PC-9 (cell line): Measurements from ENCODE around the gene NDUFAF8. TPM values are rescaled to one million over a fixed set of nuclear protein-coding genes. Genes with fewer than 3 reads are reported as not detected.

ENCODE experiments used
- BruUV-seq: library from RNA; stranded (reverse); fragments of 400-500 nt; replicated peaks from 2 replicates; lab custom pipeline; 2021; lab: Mats Ljungman, UMichigan
- CTCF ChIA-PET: fragments of 300-600 bp; sonication (Branson Sonifier 250); formaldehyde crosslinking; loops from one replicate; lab custom pipeline; 2022; ENCODE audit warnings: antibody characterized with exemption; lab: Charles Lee
- POLR2A ChIA-PET: fragments of 300-600 bp; sonication (Branson Sonifier 250); formaldehyde crosslinking; loops from one replicate; lab custom pipeline; 2022; ENCODE audit warnings: antibody characterized with exemption; ENCODE audit not compliant: unreplicated experiment; lab: Charles Lee
- DNase-seq, 2 experiments: peaks; one replicate each; pipeline versions ENCODE4 v3.0.0 to v3.0.0-alpha.2; 2015 to 2022; ENCODE audit warnings: mixed read lengths in 1 of 2
- H2AFZ ChIP-seq: fragments of 200-600 bp; sonication (generic); 2 replicates; pipeline ENCODE4 v1.8.1; 2017; ENCODE audit warnings: antibody characterized with exemption
- H3F3A ChIP-seq: fragments of 200-600 bp; sonication (generic); 2 replicates; pipeline ENCODE4 v1.8.1; 2017; ENCODE audit warnings: antibody characterized with exemption, mild to moderate bottlenecking, low read depth; ENCODE audit not compliant: insufficient read depth
- H3K27ac ChIP-seq: fragments of 200-600 bp; sonication (generic); 2 replicates; pipeline ENCODE4 v1.6.1; 2016; ENCODE audit warnings: mixed run types
- H3K27me3 ChIP-seq: fragments of 200-600 bp; sonication (generic); 2 replicates; pipeline ENCODE4 v1.6.1; 2016; ENCODE audit warnings: low read depth, mixed run types; ENCODE audit not compliant: insufficient read depth
- H3K36me3 ChIP-seq: fragments of 200-600 bp; sonication (generic); 2 replicates; pipeline ENCODE4 v1.6.1; 2016; ENCODE audit warnings: low read depth, mixed run types
- H3K4me1 ChIP-seq: fragments of 200-600 bp; sonication (generic); replicated peaks from 2 replicates; pipeline ENCODE4 v1.6.1; 2016; ENCODE audit warnings: mixed run types; ENCODE audit not compliant: insufficient read depth
- H3K4me2 ChIP-seq: fragments of 200-600 bp; sonication (generic); 2 replicates; pipeline ENCODE4 v1.6.1; 2017; ENCODE audit warnings: mixed run types
- H3K4me3 ChIP-seq: fragments of 200-600 bp; sonication (generic); 2 replicates; pipeline ENCODE4 v1.6.1; 2016; ENCODE audit warnings: mixed run types
- H3K79me2 ChIP-seq: fragments of 200-600 bp; sonication (generic); 2 replicates; pipeline ENCODE4 v1.6.1; 2017; ENCODE audit warnings: low read depth, mixed run types
- H3K9me2 ChIP-seq: fragments of 200-600 bp; sonication (generic); 2 replicates; pipeline ENCODE4 v1.8.1; 2017; ENCODE audit warnings: mild to moderate bottlenecking; ENCODE audit not compliant: insufficient read depth
- H3K9me3 ChIP-seq: fragments of 200-600 bp; sonication (generic); 2 replicates; pipeline ENCODE4 v1.8.1; 2016; ENCODE audit warnings: low read depth; ENCODE audit not compliant: insufficient read depth
- H4K20me1 ChIP-seq: fragments of 200-600 bp; sonication (generic); 2 replicates; pipeline ENCODE4 v1.8.1; 2017; ENCODE audit not compliant: insufficient read depth
- EZH2 ChIP-seq: fragments of 200-600 bp; sonication (generic); IDR thresholded peaks from 2 replicates; pipeline ENCODE4 v1.8.0; 2017; ENCODE audit warnings: antibody characterized with exemption, low read depth
- intact Hi-C: fragments of 100-400 bp; cut with micrococcal nuclease; formaldehyde crosslinking; loops from one replicate; pipeline ENCODE4 v1.10.0; 2022; ENCODE audit not compliant: unreplicated experiment
- total RNA-seq: library from RNA; stranded (reverse); gene quantifications from 2 replicates; pipeline ENCODE4 v1.2.3, GENCODE V29; 2021
- TF ChIP-seq, protein P1 (sequence below): fragments of 200-600 bp; sonication (generic); conservative IDR thresholded peaks from 2 replicates; pipeline ENCODE4 v1.6.1; 2017; ENCODE audit warnings: mixed run types, antibody characterized with exemption, mild to moderate bottlenecking, moderate library complexity

Gene NDUFAF8
- total RNA-seq, 1 experiment from 2014 or later: 53.3 TPM

- H3K9me3 ChIP-seq: no peaks in the 10 kb centered on the region
- H3K4me3 ChIP-seq: no peak overlapping the region
- H3K4me1 ChIP-seq: no peaks in the 10 kb centered on the region
- H2AFZ ChIP-seq: no peak overlapping the region
- no peak overlapping the region for H3K27ac ChIP-seq
- no TSS peak for BruUV-seq
- intact Hi-C loops: loop anchor here (5.0 kb wide), 1 partner anchor 145 kb away; the partner anchor contains the start of gene BAHCC1
- DNase-seq: no peak
- no peaks in the 10 kb centered on the region for H3K27me3 ChIP-seq
- H4K20me1 ChIP-seq: no peaks in the 10 kb centered on the region
- no peaks in the 10 kb centered on the region for H3K9me2 ChIP-seq
- no peaks in the 10 kb centered on the region; the same call in 1 of the 2 replicates for H3F3A ChIP-seq
- ChIA-PET CTCF (no interaction called here), POLR2A (no interaction called here)
- TF ChIP-seq, protein P1, sequence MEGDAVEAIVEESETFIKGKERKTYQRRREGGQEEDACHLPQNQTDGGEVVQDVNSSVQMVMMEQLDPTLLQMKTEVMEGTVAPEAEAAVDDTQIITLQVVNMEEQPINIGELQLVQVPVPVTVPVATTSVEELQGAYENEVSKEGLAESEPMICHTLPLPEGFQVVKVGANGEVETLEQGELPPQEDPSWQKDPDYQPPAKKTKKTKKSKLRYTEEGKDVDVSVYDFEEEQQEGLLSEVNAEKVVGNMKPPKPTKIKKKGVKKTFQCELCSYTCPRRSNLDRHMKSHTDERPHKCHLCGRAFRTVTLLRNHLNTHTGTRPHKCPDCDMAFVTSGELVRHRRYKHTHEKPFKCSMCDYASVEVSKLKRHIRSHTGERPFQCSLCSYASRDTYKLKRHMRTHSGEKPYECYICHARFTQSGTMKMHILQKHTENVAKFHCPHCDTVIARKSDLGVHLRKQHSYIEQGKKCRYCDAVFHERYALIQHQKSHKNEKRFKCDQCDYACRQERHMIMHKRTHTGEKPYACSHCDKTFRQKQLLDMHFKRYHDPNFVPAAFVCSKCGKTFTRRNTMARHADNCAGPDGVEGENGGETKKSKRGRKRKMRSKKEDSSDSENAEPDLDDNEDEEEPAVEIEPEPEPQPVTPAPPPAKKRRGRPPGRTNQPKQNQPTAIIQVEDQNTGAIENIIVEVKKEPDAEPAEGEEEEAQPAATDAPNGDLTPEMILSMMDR: no peak
- no peak for TF ChIP-seq EZH2
- H3K4me2 ChIP-seq: no peak overlapping the region
- no peaks in the 10 kb centered on the region for H3K79me2 ChIP-seq
- no peaks in the 10 kb centered on the region for H3K36me3 ChIP-seq
Measured at GRCh38 chr17:81251709-81252301, 12.7 kb downstream of the NDUFAF8 start.

DNA sequence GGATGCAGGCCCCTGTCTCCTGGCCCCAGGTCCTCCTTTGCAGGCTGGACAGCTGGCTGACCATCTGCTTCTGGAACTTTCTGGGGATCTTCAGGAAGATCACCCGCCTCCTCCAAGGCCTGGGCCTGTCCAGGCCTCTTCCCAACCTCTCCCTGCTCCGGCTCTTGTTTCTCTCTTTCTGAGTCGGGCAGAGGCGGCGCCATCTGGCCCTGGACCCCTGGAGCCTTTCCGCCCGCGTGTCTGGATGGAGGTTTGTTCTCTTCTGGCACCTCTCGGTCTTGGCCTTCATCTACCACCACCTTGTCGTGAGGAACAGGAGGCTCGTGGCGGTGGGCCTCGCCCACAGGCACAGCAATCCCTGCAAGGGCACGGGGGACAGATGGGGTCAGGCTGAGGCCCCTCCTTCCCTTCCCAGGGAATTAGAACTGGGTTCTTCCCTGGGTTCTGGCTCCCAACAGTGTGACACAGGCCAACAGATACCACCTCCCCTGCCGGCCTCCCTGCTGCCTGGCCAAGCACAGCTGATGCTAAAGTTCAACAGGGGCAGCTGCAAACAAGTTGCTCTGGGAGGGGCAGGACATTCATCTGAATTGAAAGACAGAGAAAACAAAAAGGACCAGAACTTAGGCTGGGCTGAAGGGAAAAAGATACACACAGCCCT, 13.3 kb downstream of the NDUFAF8 start:
- Histone ChIP-seq H3K4me3 (no peak overlapping the region), H3K27ac (no peak overlapping the region), H4K20me1 (no peaks in the 10 kb centered on the region), H2AFZ (no peak overlapping the region), H3K4me1 (no peaks in the 10 kb centered on the region), H3K9me2 (no peaks in the 10 kb centered on the region), H3K79me2 (no peaks in the 10 kb centered on the region), H3F3A (no peaks in the 10 kb centered on the region; the same call in 1 of the 2 replicates), H3K4me2 (no peak overlapping the region), H3K36me3 (no peaks in the 10 kb centered on the region), H3K27me3 (no peaks in the 10 kb centered on the region), H3K9me3 (no peaks in the 10 kb centered on the region)
- ChIA-PET CTCF (interaction anchor here (0.6 kb wide), 1 partner anchor 177 kb away, joined by 5 read pairs; no protein-coding TSS in a partner anchor), POLR2A (interaction anchor here (0.7 kb wide), 1 partner anchor 260 kb away, joined by 6 read pairs; no protein-coding TSS in a partner anchor)
- no peak for DNase-seq
- intact Hi-C loops: loop anchor here (5.0 kb wide), 1 partner anchor 145 kb away; the partner anchor contains the start of gene BAHCC1
- BruUV-seq: no TSS peak
- TF ChIP-seq, protein P1: no peak
- TF ChIP-seq EZH2: no peak

DNA sequence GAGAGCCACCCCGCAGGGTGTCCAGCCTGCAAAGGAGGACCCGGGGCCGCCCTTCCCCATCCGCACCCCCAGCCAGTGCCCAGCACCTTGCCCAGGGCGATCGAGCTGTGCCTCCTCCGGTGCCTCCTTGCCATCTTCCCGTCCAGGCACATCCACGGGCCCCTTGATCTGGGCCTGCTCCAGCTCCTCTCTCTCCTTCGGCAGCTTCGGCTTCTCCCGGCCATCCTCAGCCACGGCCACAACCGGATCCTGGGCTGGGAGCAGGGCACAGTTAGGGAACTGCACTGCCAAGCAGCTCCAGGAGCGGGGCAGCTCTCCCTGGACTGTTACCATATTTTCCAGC, 13.8 kb downstream of the NDUFAF8 start:
- H3K36me3 ChIP-seq: no peaks in the 10 kb centered on the region

More for the DNA sequence above, 13.8 kb downstream of the NDUFAF8 start:
- intact Hi-C loops: loop anchor here (1.0 to 5.0 kb wide), 3 partner anchors 144 to 348 kb away; partner anchors contain the start of gene BAHCC1
- no TSS peak for BruUV-seq
- TF ChIP-seq, protein P1: no peak
- no peak for TF ChIP-seq EZH2
- H3K79me2 ChIP-seq: no peaks in the 10 kb centered on the region
- H3K9me2 ChIP-seq: no peaks in the 10 kb centered on the region
- no peaks in the 10 kb centered on the region; the same call in 1 of the 2 replicates for H3F3A ChIP-seq
- no peaks in the 10 kb centered on the region for H3K27me3 ChIP-seq
- no peak overlapping the region for H3K4me2 ChIP-seq
- no peak for DNase-seq
- H3K27ac ChIP-seq: no peak overlapping the region
- no peaks in the 10 kb centered on the region for H3K9me3 ChIP-seq
- no peaks in the 10 kb centered on the region for H3K4me1 ChIP-seq
- H3K4me3 ChIP-seq: no peak overlapping the region
- CTCF ChIA-PET: interaction anchor here (0.6 kb wide), 1 partner anchor 176 kb away, joined by 5 read pairs; no protein-coding TSS in a partner anchor
- POLR2A ChIA-PET: interaction anchor here (0.6 to 0.7 kb wide), 2 partner anchors 259 to 262 kb away, joined by 3 to 6 read pairs; no protein-coding TSS in a partner anchor
- no peak overlapping the region for H2AFZ ChIP-seq
- H4K20me1 ChIP-seq: no peaks in the 10 kb centered on the region
